Glomerular visceral epithelial cell (primary cell): Measurements from ENCODE around the gene PRKCA.
"Not testable (repeated sequence)": the region's sequence is repeated elsewhere in the genome, so short reads cannot be mapped to it uniquely, and the experiment has no call there.

ENCODE experiments used
- DNase-seq: peaks from one replicate; pipeline ENCODE4 v3.0.0-alpha.2; 2016; ENCODE audit errors: extremely low spot score

Gene PRKCA

DNA sequence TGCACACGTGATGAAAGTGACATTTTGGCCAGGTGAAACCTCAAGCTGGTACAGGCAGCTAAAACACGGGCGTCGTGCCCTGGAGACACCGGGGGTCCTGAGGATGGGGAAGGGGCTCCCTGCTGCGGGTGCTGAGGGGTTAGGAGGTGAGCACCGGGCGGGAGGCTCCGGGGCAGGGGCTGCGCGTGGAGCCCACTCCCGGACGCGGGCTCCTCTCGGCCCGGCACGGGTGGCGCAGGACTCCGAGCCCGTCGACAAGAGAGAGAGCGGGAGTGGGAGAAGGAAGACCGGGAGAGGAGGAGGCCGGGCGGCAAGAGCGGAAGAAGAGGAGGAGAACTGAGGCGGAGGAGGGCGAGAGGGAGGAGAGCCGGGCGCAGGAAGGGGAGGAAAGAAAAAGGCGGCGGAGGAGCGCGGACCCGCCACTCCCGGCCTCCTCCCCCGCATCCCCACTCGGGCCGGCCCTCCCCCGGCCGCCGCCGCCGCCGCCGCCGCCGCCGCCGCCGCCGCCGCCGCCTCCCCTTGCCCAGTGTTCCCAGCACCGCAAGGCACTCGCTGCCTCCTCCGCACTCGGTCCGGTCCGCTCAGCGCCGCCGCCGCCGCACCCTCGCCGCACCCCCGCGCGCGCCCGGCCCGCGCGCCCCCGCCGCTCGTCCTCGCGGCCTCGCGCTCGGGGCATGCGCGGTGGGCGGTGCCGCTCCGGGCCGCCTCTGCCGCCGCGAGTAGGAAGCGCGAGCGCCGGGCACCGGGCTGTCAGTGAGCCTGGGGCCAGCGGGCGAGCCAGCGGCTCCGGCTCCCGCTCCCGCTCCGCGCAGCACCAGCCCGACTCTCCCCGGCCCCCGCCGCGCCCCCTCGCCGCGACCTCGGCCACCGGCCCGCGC is at the start of gene PRKCA:
TSS of gene PRKCA (plus strand) at position 750 of the 878 bp plus-strand sequence.
- peak; percentile 88 for DNase-seq

DNA sequence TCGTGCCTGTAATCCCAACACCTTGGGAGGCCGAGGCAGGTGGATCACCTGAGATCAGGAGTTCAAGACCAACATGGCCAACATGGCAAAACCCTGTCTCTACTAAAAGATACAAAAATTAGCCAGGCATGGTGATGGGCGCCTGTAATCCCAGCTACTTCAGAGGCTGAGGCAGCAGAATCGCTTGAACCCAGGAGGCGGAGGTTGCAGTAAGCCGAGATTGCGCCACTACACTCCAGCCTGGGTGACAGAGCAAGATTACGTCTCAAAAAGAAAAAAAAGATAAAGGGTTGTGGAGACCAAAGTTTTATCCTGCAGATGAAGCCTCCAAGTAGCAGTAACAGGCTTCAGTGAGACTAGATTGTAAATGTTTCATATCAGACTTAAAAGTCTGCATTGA is 49.0 kb upstream of the PRKCA start:
- not testable (repeated sequence) for DNase-seq

DNA sequence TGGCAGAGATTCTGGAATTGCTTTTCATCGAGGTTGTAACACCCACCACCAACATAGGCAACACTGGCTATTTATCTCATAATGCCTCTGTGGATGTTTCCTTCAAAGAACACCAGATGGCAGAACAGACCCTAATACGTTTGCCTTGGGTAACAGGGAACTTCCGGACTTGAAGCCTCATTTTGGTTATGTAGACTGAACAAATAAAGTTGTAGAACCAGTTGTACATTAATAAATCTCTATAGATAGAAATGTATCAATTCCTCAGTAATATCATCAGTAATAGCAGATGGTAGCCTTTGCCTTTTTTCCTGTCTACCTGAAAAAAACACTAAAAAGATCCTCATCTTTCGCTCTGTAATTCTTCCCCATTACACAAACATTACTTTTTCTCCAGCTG is 47.3 kb upstream of the PRKCA start:
- peak; percentile 77 for DNase-seq

DNA sequence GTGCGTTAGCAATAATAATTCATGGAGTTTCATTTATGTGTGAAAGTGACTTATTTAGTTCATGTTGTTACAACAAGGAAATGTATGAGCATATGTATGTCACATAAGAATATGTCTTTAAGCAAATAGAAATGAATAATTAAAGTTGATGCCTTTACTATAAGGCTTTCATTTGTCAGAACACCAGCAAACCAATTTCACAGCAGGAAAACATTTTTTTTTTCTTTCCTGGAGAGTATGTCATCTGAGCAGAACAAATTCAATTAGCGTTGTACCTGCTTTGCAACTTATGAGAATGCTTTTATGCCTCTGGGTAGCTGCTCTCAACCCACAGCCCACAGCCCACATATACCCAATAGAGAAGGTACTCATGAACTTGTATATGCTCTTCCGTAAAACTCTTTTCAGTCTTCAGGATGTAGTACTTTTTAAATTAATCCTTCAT is 46.9 kb upstream of the PRKCA start:
- no peak for DNase-seq

DNA sequence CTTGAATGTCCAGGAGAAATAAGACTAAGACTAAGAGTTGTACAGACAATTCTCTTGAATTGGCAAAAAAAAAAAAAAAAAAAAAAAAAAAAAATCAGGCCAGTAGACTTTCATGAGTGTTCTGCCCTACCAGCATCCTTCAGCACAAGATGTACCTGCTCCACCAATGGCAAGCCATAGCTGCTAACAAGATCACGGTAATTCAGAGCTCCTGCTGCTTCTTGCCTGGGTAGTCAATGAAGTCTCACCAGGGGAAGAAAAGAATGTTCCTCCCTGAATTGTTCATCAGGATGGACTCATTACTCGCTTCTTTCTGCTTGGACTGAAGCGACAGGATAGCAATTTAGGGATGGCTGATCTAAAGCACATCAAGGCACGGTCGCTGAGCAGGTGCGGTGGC is 42.1 kb upstream of the PRKCA start:
- DNase-seq = no peak

DNA sequence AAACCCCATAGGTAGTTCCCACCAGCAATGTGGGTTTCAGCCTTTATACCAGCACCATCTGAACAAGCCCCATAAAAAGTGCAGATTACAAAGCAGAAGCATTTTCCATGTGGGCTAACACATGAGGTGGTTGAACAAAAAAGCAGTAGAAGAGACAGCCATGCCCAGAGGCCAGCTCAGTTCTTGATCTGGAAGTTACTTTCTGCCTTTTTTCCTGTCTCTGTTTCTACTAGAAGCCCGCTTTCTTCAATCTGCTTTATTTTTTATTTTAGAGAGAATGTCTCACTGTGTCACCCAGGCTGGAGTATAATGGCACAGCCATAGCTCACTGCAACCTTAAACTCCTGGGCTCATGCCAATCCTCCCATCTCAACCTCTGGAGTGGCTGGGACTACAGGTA is 41.7 kb upstream of the PRKCA start:
- DNase-seq = no peak

DNA sequence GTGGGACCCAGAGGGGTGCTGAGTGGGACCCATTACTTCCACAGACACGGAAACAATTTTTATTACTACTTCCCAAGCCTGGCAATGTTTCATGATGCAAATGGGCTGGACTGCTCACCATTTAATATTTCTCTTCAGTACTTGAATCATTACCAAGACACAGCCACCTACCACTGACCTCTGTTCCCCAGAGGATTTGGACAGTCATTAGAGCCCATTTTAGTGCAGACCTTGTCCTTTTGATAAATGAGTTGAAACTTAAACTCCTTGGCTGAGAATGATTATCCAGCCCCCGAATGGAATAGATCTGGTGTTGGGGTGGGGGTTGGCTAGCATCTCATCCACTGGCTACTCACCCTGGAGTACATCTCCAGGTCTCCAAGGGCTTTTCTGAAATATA is 39.6 kb upstream of the PRKCA start:
- no peak for DNase-seq

DNA sequence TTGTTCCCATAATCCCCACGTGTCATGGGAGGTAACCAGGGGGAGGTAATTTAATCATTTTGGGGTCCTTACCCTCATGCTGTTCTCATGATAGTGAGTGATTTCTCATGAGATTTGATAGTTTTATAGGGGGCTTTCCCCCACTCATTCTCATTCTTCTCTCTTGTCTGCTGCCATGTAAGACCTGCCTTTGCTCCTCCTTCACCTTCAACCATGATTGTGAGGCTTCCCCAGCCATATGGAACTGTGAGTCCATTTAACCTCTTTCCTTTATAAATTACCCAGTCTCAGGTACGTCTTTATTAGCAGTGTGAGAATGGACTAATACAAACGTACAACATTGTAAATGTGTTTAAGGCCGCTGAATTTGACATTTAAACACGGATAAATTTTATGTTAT is 37.7 kb upstream of the PRKCA start:
- no peak for DNase-seq

DNA sequence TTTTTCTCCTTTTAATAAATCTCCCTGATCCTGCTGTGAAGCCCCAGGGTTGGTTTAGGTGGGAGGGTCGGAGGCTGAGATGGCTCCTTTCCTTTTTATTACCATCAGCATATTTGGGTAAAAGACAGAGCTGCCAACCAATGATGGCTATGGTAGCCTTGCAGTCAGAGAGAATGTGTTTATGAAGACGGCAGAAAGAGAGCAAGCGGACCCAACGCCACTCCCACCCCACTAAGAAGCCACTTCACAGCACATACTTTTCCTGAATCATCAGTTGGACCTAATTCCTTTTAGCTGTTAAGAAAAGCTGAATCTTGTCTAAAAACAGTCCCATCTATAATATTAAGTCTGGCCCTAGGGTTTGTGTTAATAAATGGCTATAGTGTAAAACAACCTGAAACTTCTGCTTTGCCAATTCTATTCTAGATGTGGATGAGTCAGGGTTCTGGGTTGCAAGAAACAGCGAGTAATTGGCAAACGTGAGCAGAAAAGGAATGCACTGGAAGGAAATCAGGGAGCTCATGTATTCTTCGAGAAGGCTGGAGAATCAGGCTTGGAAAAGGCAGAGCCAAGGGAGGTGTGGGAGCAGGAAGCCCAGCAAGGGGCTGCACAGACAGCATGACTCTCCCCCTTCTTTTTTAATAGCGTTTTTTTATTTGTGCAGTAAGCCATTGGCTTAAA is 34.0 kb upstream of the PRKCA start:
- DNase-seq = peak; percentile 50

DNA sequence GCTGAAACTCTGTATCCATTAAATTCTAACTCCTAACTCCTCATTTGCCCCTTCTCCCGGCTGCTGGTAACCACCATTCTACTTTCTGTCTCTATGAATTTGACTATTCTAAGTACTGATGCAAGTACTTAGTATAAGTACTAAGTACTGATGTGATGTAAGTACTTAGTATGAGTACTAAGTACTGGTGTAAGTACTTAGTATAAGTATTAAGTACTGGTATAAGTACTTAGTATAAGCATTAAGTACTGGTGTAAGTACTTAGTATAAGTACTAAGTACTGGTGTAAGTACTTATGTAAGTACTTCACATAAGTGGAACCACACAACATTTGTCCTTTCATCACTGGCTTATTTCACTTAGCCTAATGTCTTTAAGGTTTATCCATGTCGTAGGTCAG is 32.3 kb upstream of the PRKCA start:
- DNase-seq = no peak

DNA sequence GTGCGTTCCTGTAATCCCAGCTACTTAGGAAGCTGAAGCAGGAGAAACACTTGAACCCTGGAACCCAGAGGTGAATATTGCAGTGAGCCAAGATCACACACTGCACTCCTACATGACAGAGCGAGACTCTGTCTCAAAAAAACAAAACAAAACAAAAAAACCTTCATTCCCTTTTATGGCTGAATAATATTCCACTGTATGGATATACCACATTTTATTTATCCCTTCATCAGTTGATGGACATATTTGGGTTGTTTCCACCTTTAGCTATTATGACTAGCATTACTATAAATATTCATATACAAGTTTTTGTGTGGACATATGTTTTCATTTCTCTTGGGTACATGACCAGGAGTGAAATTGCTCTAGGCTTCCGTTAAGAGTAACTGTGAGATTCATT is 30.9 kb upstream of the PRKCA start:
- no peak for DNase-seq

DNA sequence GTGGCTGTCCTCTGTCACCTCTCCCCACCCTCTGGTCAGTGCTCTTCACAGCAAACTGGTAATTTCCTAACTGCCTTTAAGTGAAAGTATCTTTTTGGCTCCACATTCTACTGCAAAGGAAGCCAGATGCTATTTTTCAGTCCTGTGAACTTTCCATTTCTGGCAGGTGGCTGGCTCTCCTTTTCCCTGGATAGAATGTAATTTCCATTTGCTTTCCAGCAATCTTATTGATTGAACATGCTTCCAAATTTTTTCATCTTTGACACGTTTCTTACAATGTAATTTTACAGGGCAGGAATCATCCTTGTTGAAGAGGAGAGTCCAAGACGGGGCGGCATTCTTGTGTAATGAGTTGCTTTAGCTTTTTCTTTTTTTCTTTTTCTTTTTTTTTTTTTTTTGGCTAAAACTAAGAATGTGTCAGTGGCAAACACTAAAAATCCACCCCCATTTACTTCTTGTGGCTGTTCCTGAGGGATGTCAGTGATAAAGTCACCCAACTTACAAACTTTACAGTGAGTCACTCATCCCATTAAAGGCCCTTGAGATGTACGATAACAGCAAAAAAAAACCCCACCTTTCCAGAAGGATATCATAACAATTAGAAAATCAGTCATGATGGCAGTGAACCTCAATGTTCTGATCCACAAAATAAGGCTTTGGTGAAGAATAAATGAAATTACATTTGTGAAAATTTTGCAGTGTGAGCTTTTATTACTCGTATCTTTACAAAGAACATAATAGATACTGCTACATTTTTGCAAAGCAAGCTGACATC is 29.4 kb upstream of the PRKCA start:
- peak; percentile 88 for DNase-seq

DNA sequence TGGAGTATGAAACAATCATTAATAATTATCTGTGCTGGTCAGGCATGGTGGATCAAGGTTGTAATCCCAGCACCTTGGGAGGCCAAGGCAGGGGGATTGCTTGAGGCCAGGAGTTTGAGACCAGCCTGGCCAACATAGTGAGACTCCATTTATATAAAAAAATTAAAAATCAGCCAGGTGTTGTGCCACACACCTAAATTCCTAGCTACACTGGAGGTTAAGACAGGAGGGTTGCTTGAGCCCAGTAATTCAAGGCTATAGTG is 28.9 kb upstream of the PRKCA start:
- no peak for DNase-seq

DNA sequence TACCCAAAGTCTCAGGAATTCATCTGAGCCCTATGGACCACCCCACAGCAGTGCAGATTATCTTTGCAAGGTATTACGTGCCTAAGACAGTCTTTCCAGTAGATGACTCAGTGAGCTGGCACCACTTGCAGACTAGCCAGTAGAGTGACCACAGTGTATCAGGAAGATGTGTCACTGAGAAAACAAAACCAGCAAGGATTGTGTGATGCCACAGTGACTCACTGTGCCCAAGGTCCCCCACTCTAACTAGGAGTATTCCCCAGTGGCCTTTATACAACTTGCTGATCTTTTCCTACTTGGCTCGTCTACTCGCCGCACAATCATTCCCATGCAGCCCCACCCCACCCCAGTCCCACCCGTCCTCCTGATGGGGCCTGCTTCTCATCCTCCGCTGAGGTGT is 26.8 kb upstream of the PRKCA start:
- DNase-seq = peak; percentile 96

DNA sequence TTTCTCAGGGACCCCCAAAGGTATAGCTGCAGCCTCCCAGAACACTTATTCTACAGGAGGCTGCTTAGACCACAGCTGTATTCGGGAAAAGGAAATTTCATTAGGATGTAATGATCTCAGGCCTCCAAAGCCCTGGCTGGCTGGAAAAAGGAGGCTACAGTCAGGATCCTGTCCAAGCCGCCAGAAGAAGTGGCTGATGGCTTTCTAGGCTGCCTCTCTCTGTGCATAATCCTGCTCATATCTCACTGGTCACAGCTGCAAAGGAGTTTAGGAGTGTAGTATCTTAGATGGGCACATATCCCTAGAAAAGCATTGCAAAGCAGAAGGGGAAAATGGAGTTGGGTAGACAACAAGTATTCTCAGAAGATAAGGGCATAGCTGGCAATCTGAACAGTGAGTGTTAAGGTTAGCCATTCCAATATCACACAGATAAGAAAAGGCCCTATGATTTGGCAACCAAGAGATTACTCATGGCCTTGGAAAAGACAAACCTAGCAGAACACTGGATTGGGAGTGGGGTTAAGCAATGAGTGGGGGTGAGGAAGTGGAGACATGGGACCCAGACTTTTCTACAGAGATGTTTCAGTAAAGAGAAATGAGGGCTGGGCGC is 26.0 kb upstream of the PRKCA start:
- DNase-seq = peak; percentile 8

DNA sequence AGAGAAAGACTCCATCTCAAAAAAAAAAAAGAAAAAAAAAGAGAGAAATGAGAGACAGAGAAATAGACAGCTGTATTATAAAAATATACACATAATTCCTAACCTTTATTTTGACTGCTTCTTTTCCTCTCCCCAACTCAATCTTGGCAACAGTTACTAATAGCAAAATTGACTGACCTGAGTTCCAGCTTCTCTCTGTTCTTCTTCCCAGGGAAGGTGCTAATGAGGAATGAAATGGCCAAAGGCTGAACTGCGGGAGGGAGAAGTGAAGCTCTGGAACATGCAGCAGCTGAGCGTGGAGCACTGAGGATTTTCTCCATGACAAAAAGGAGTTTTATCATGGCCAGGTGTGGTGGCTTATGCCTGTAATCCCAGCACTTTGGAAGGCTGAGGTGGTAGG is 25.2 kb upstream of the PRKCA start:
- no peak for DNase-seq

DNA sequence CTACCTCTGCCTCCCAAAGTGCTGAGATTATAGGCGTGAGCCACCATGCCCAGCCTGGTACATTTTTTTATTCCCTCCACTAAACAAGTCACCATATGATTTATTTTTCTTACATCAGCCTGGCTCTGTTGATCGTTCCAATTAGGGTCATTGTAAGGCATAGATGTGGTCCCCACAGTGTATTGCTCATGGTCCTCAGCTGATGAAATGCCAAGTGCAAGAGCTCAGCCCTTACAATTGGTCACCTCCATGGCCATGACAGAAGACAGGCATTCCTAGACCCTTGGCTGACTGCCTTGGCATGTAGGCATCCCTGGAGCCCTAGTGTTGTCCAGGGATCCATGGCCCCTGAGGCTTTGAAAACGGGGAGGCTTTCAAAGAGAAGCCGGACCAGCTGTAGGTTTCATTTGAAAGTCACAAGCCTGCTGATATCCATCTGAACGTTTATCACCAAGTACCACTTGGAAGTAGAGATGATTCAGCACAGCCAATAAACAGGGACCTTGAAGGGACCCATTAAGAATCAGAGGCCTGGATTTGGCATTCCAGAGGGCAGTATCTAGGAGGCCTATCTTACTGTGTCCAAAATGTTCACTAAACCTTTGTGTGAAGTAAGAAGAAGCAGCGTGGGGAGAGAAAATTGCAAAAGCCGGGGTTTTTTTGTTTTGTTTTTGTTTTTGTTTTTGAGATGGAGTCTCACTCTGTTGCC is 20.6 kb upstream of the PRKCA start:
- DNase-seq = no peak

DNA sequence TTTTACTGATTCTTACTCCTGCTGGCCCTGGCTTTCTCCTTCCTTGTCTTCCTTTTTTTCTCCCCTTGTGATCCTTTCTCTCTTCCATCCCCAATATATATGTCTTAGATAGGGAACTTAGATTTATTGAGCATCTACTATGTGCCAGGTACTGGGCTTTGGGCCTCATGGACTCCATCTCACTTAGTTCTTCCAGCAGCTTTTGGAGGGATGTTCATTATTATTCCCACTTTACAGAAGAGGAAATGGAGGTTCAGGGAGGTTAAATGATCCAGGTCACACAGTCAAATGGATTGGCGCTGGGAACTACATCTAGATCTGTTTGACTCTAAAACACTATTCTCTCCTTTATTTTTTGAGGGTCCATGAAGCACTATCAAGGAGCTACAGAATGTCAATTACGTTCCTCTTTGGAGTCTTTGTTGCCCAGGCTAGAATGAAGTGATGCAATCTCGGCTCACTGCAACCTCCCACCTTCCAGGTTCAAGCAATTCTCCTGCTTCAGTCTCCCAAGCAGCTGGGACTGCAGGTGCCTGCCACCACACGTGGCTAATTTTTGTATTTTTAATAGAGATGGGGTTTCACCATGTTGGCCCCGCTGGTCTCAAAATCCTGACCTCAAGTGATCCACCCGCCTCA is 19.0 kb upstream of the PRKCA start:
- no peak for DNase-seq

DNA sequence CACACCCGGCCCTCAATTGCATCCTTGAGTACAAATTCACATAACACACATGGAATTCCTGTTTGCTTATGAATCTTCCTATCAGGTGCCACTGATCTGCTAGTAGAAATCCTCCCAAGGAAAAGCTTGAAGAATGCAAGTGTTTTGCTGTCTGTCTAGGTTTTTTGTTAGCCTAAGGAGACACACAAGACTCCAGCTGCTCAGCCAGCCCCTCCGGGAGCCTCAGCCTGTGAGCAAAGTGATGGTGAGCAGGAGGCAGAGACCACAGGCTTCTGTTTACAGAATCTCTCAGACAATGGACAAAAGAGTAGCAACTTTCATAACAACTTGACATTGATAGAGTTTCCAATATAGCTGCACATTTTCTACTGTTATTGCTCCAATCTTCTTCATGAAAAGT is 18.4 kb upstream of the PRKCA start:
- DNase-seq = no peak

DNA sequence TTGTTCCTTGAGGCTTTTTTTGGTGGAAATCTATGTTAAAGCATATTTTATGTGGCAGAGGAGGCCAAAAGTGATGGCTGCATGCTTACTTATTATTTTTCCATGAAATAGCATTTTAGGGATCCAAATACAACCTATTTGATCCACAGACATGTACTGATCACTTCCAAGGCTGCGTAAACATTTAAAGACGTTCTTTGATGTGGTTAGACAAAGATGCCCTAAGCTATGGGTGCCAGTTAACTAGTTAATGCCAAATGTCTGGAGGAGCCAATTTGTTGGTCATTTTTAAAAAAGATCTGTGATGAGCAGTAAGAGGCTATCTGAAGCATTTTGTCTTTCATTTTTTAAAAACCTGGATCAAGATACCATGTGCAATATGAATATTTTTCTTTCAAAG is 17.3 kb upstream of the PRKCA start:
- no peak for DNase-seq

DNA sequence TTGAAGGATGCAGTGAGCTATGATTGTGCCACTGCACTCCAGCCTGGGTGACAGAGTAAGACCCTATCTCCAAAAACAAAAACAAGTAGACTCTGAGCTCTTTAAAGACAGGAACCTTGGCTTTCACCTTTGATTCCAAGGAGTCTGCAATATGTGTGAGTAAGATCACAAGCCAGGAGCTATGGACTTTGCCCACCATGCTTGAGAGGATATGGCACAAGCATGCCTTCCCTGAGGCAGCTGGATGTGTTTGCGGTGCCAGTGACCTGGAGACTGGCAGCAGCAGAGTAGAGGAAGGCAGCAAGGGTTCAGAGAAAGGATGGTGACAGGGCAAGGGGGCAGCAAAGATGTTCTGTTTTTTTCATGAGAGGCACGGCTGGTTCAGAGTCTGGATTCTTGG is 14.5 kb upstream of the PRKCA start:
- DNase-seq = peak; percentile 33
